ENCODE results near the gene ABTB2. TPM values are rescaled to one million over a fixed set of nuclear protein-coding genes. Genes with fewer than 3 reads are reported as not detected.
A peak's percentile ranks its signal among the peaks of the same experiment; 100 is the strongest.

Gene ABTB2
- total and polyA plus RNA-seq, 2 of the 8 experiments (the other 6 are each of a cell fraction or from before 2014, with no cell fraction given): 7.7 to 10.2 TPM

DNA sequence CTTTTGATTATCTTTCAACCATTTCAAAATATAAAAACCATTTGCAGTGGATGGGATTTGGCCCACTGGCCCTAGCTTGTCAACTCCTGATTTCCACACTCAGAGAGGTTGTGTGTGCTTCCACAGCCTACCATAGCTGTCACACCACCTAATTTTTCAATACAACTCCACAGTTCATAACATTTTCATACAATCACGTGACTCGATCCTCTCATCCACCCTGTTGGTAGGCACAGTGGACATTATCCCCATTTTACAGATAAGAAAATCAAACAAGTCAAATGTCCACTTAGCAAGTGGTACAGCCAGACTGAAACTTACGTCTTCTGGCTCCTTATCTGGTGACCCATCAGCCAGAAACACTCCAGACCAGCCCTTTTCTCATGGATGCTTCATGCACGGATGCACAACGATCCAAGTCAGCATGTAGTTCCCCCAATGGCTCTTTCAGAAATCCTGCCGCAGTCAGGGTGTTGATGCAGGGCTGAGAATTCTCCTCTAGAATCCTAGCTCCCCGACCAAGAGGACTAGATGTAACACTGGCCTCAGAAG lies 88.0 kb downstream of the ABTB2 start:
- Histone ChIP-seq H3K4me2 (ENCODE audit: insufficient read depth in 1 of 2, low read depth in 2 of 2, low read length in 2 of 2) (no peak overlapping the region), H3K23me2 (ENCODE audit: low read depth, low read length) (no peaks in the 10 kb centered on the region), H3K4me3 (ENCODE audit: extremely low read depth in 1 of 4, insufficient read depth in 2 of 4, low read depth in 3 of 4, low read length in 4 of 4) (no peak overlapping the region), H3K79me2 (ENCODE audit: control insufficient read depth in 1 of 2, insufficient read depth in 2 of 2, low read length in 2 of 2) (no peaks in the 10 kb centered on the region), H3K18ac (ENCODE audit: extremely low read depth, low read length) (no peak overlapping the region), H2AK5ac (ENCODE audit: low read depth, low read length) (no peak overlapping the region; the same call in 1 of the 2 replicates), H2BK20ac (ENCODE audit: low read length) (no peak overlapping the region), H3K4me1 (replicated peaks in 1 of 4; ENCODE audit: control insufficient read depth in 3 of 4, insufficient read depth in 4 of 4, low read length in 3 of 4) (peaks cover 0 to 8% (median 2%) of the 10 kb centered on the region in 4 experiments; a peak in 4 of 7 replicates), H3K36me3 (ENCODE audit: control insufficient read depth in 2 of 4, insufficient read depth in 4 of 4, low read length in 3 of 4) (no peaks in the 10 kb centered on the region), H3K27me3 (replicated peaks in 1 of 4; ENCODE audit: control insufficient read depth in 3 of 4, extremely low read depth in 1 of 4, insufficient read depth in 3 of 4, low read length in 3 of 4) (no peaks in the 10 kb centered on the region), H3K9me3 (ENCODE audit: insufficient read depth in 2 of 2, low read depth in 1 of 2, low read length in 1 of 2) (no peaks in the 10 kb centered on the region), H4K20me1 (replicated peaks in 1 of 2; ENCODE audit: control insufficient read depth in 1 of 2, insufficient read depth in 2 of 2, low read length in 2 of 2) (no peaks in the 10 kb centered on the region), H4K8ac (ENCODE audit: extremely low read depth, insufficient read depth, low read length) (no peak overlapping the region), H2BK5ac (ENCODE audit: low read depth, low read length) (no peak overlapping the region), H3K9ac (replicated peaks in 1 of 4; ENCODE audit: extremely low read depth in 1 of 4, low read depth in 3 of 4, low read length in 3 of 4) (no peak overlapping the region), H3K14ac (ENCODE audit: insufficient read length) (no peak overlapping the region), H4K91ac (replicated peaks; ENCODE audit: insufficient read length, low read length) (no peak overlapping the region), H2BK120ac (replicated peaks; ENCODE audit: low read depth, low read length) (no peak overlapping the region), H3K23ac (ENCODE audit: insufficient read length) (no peak overlapping the region), H3K56ac (replicated peaks; ENCODE audit: insufficient read length, low read depth, low read length) (no peak overlapping the region), H2BK12ac (ENCODE audit: low read depth, low read length) (no peak overlapping the region), H2BK15ac (ENCODE audit: low read length) (0 out of 2 replicates have a peak overlapping the region, but pooled peaks have one; percentile 37), H4K5ac (ENCODE audit: insufficient read length, low read depth, low read length) (no peak overlapping the region), H2AFZ (ENCODE audit: low read length) (no peak overlapping the region), H3K27ac (ENCODE audit: low read depth, low read length) (no peak overlapping the region), H3K4ac (replicated peaks; ENCODE audit: insufficient read length, low read depth, low read length) (no peak overlapping the region), H3K79me1 (ENCODE audit: low read depth, low read length) (no peaks in the 10 kb centered on the region; the same call in 1 of the 2 replicates)
- TF ChIP-seq NRF1 (IDR thresholded peaks at IDR 0.05; ENCODE audit: low read depth, low read length): no peak
- TF ChIP-seq, protein P1, sequence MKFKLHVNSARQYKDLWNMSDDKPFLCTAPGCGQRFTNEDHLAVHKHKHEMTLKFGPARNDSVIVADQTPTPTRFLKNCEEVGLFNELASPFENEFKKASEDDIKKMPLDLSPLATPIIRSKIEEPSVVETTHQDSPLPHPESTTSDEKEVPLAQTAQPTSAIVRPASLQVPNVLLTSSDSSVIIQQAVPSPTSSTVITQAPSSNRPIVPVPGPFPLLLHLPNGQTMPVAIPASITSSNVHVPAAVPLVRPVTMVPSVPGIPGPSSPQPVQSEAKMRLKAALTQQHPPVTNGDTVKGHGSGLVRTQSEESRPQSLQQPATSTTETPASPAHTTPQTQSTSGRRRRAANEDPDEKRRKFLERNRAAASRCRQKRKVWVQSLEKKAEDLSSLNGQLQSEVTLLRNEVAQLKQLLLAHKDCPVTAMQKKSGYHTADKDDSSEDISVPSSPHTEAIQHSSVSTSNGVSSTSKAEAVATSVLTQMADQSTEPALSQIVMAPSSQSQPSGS (IDR thresholded peaks at IDR 0.05; ENCODE audit: low read length): no peak
- no peak for TF ChIP-seq RAD21 (IDR thresholded peaks at IDR 0.05 in 1 of 2, conservative IDR thresholded peaks at IDR 0.05 in 1 of 2; ENCODE audit: low read depth in 2 of 2, low read length in 2 of 2)
- 91% methylated on average over 7 of the region's 7 CpGs; no CpG with 5 or more reads in 1 of the 2 experiments for WGBS, 2 experiments (ENCODE audit: extremely low coverage in 1 of 2, insufficient coverage in 1 of 2, insufficient read length in 1 of 2, insufficient replicate concordance in 2 of 2, low coverage in 1 of 2, low lambda C conversion rate in 2 of 2, missing lambda C conversion rate in 1 of 2)
- no peak for FAIRE-seq
- ChIA-PET POLR2A (ENCODE audit: partially characterized antibody) (no interaction called here), CTCF (ENCODE audit: partially characterized antibody) (interaction anchor here (1.2 kb wide), 1 partner anchor 20 kb away, joined by 4 read pairs; no protein-coding TSS in a partner anchor)
- DNase-seq (ENCODE audit: low read depth in 1 of 2, low spot score in 2 of 2): no peak
